GM21526 (cell line): ENCODE data around the gene LRRC28.
A peak's percentile ranks its signal among the peaks of the same experiment; 100 is the strongest.

Experiments used
- ATAC-seq: cut with Tn5 transposase; IDR thresholded peaks from one replicate; pipeline ENCODE4 v1.9.1; 2021; ENCODE audit warnings: moderate library complexity; ENCODE audit not compliant: unreplicated experiment, low FRiP score

LRRC28 gene

GRCh38 chr15:99296386-99296785 lies 45.1 kb downstream of the LRRC28 start:
- ATAC-seq: no peak

- no peak for ATAC-seq
These were observed 52.6 kb downstream of the LRRC28 start for GRCh38 chr15:99303907-99304306.

GRCh38 chr15:99305761-99306505 lies 54.7 kb downstream of the LRRC28 start:
- no peak for ATAC-seq

GRCh38 chr15:99306694-99307338 lies 55.5 kb downstream of the LRRC28 start:
- ATAC-seq: no peak

- no peak for ATAC-seq
These were observed 56.5 kb downstream of the LRRC28 start for GRCh38 chr15:99307735-99308134.

GRCh38 chr15:99310745-99311144 lies 59.5 kb downstream of the LRRC28 start:
- ATAC-seq: no peak

- no peak for ATAC-seq
These were observed 60.9 kb downstream of the LRRC28 start for GRCh38 chr15:99312228-99312627.

GRCh38 chr15:99312794-99313193 lies 61.5 kb downstream of the LRRC28 start:
- no peak for ATAC-seq

GRCh38 chr15:99315636-99316035 lies 64.4 kb downstream of the LRRC28 start:
- ATAC-seq: no peak

GRCh38 chr15:99320374-99321215 lies 69.3 kb downstream of the LRRC28 start:
- no peak for ATAC-seq

GRCh38 chr15:99321468-99321867 lies 70.2 kb downstream of the LRRC28 start:
- ATAC-seq: no peak

- no peak for ATAC-seq
These were observed 71.5 kb downstream of the LRRC28 start for GRCh38 chr15:99322643-99323405.

- ATAC-seq: peak; percentile 66
These were observed 72.9 kb downstream of the LRRC28 start for GRCh38 chr15:99324082-99324620.

GRCh38 chr15:99324700-99325099 lies 73.4 kb downstream of the LRRC28 start:
- ATAC-seq: no peak

- no peak for ATAC-seq
These were observed 75.0 kb downstream of the LRRC28 start for GRCh38 chr15:99326235-99326634.

- no peak for ATAC-seq
These were observed 77.1 kb downstream of the LRRC28 start for GRCh38 chr15:99328106-99329072.

- ATAC-seq: no peak
These were observed 80.1 kb downstream of the LRRC28 start for GRCh38 chr15:99331381-99331780.

- ATAC-seq: no peak
These were observed 82.1 kb downstream of the LRRC28 start for GRCh38 chr15:99333413-99333812.

- no peak for ATAC-seq
These were observed 82.7 kb downstream of the LRRC28 start for GRCh38 chr15:99333981-99334380.
